Measurements from ENCODE around the gene NRL.
"Not testable (repeated sequence)": the region's sequence is repeated elsewhere in the genome, so short reads cannot be mapped to it uniquely, and the experiment has no call there.

The NRL gene

GRCh38 chr14:24040692-24041091, 74.1 kb downstream of the NRL start:
- Histone ChIP-seq H3K4me1 (ENCODE audit: control insufficient read depth in 1 of 2, insufficient read depth in 1 of 2, low read depth in 1 of 2, low read length in 1 of 2) (peaks cover 13 to 19% of the 10 kb centered on the region in 2 experiments), H3K4me3 (ENCODE audit: low read depth in 1 of 2, low read length in 1 of 2) (no peak overlapping the region), H3K27ac (no peak overlapping the region), H3K9me3 (no peaks in the 10 kb centered on the region), H3K27me3 (no peaks in the 10 kb centered on the region), H3K36me3 (no peaks in the 10 kb centered on the region)
- no peak for TF ChIP-seq CTCF (IDR thresholded peaks at IDR 0.05)

GRCh38 chr14:24038686-24039085, 76.1 kb downstream of the NRL start:
- no peaks in the 10 kb centered on the region for H3K36me3 ChIP-seq
- no peaks in the 10 kb centered on the region for H3K9me3 ChIP-seq
- peaks cover 24 to 32% of the 10 kb centered on the region in 2 experiments for H3K4me1 ChIP-seq (ENCODE audit: control insufficient read depth in 1 of 2, insufficient read depth in 1 of 2, low read depth in 1 of 2, low read length in 1 of 2)
- no peaks in the 10 kb centered on the region for H3K27me3 ChIP-seq
- H3K4me3 ChIP-seq (ENCODE audit: low read depth in 1 of 2, low read length in 1 of 2): no peak overlapping the region
- H3K27ac ChIP-seq: no peak overlapping the region
- TF ChIP-seq CTCF (IDR thresholded peaks at IDR 0.05): no peak

- Histone ChIP-seq H3K9me3 (no peaks in the 10 kb centered on the region), H3K27me3 (no peaks in the 10 kb centered on the region), H3K27ac (no peak overlapping the region), H3K36me3 (no peaks in the 10 kb centered on the region), H3K4me3 (ENCODE audit: low read depth in 1 of 2, low read length in 1 of 2) (no peak overlapping the region), H3K4me1 (ENCODE audit: control insufficient read depth in 1 of 2, insufficient read depth in 1 of 2, low read depth in 1 of 2, low read length in 1 of 2) (peaks cover 35 to 42% of the 10 kb centered on the region in 2 experiments)
- TF ChIP-seq CTCF (IDR thresholded peaks at IDR 0.05): no peak
Measured at GRCh38 chr14:24037658-24038037, 77.1 kb downstream of the NRL start.

- H3K9me3 ChIP-seq, H3K36me3 ChIP-seq, H3K27me3 ChIP-seq, H3K27ac ChIP-seq: not testable (repeated sequence)
- Histone ChIP-seq H3K4me3 (ENCODE audit: low read depth in 1 of 2, low read length in 1 of 2) (peak overlapping the region; percentile 60 to 70), H3K4me1 (ENCODE audit: control insufficient read depth in 1 of 2, insufficient read depth in 1 of 2, low read depth in 1 of 2, low read length in 1 of 2) (peaks cover 36 to 43% of the 10 kb centered on the region in 2 experiments)
Measured at GRCh38 chr14:24036963-24037657, 77.6 kb downstream of the NRL start.

- Histone ChIP-seq H3K4me1 (ENCODE audit: control insufficient read depth in 1 of 2, insufficient read depth in 1 of 2, low read depth in 1 of 2, low read length in 1 of 2) (peaks cover 36 to 43% of the 10 kb centered on the region in 2 experiments), H3K4me3 (ENCODE audit: low read depth in 1 of 2, low read length in 1 of 2) (peak overlapping the region; percentile 60 to 70), H3K27me3 (no peaks in the 10 kb centered on the region), H3K27ac (no peak overlapping the region), H3K9me3 (no peaks in the 10 kb centered on the region), H3K36me3 (no peaks in the 10 kb centered on the region)
- TF ChIP-seq CTCF (IDR thresholded peaks at IDR 0.05): peak; percentile 20
Measured at GRCh38 chr14:24036169-24036962, 78.4 kb downstream of the NRL start.

- not testable (repeated sequence) for H3K36me3 ChIP-seq, H3K9me3 ChIP-seq, H3K27ac ChIP-seq, H3K27me3 ChIP-seq
- H3K4me1 ChIP-seq (ENCODE audit: control insufficient read depth in 1 of 2, insufficient read depth in 1 of 2, low read depth in 1 of 2, low read length in 1 of 2): peaks cover 36 to 43% of the 10 kb centered on the region in 2 experiments
- peak overlapping the region; percentile 60 to 70 for H3K4me3 ChIP-seq (ENCODE audit: low read depth in 1 of 2, low read length in 1 of 2)
Measured at GRCh38 chr14:24035769-24036168, 79.0 kb downstream of the NRL start.
